Measurements from ENCODE around the gene CALR.
"Not testable (repeated sequence)": the region's sequence is repeated elsewhere in the genome, so short reads cannot be mapped to it uniquely, and the experiment has no call there.

The CALR gene

GRCh38 chr19:12913851-12914690, 24.3 kb upstream of the CALR start:
- Histone ChIP-seq H3K36me3 (no peaks in the 10 kb centered on the region), H3K27ac (peak overlapping the region; percentile 73 to 76), H3K4me1 (peaks cover 0 to 24% (median 15%) of the 10 kb centered on the region in 4 donors), H3K27me3 (no peaks in the 10 kb centered on the region), H3K9me3 (no peaks in the 10 kb centered on the region), H3K4me3 (no peak overlapping the region)
- DNase-seq = peak in 1 of 2 donors; percentile 29
- TF ChIP-seq CTCF (IDR thresholded peaks at IDR 0.05) = no peak
- intact Hi-C loops (cut with DNase I; ENCODE audit: low total_unique reads) = no loop called here

GRCh38 chr19:12915860-12916259, 22.5 kb upstream of the CALR start:
- peaks cover 0 to 24% (median 15%) of the 10 kb centered on the region in 4 donors for H3K4me1 ChIP-seq
- H3K4me3 ChIP-seq; H3K36me3 ChIP-seq; H3K9me3 ChIP-seq; DNase-seq; H3K27me3 ChIP-seq; intact Hi-C loops (cut with DNase I; ENCODE audit: low total_unique reads); H3K27ac ChIP-seq: not testable (repeated sequence)

GRCh38 chr19:12918253-12918652, 20.2 kb upstream of the CALR start:
- TF ChIP-seq CTCF (IDR thresholded peaks at IDR 0.05) = no peak
- intact Hi-C loops (cut with DNase I; ENCODE audit: low total_unique reads) = no loop called here
- H3K27me3 ChIP-seq = no peaks in the 10 kb centered on the region
- no peak overlapping the region for H3K27ac ChIP-seq
- peaks cover 10 to 13% (median 10%) of the 10 kb centered on the region in 3 donors for H3K36me3 ChIP-seq
- H3K4me1 ChIP-seq = peaks cover 0 to 10% (median 6%) of the 10 kb centered on the region in 4 donors
- no peak overlapping the region for H3K4me3 ChIP-seq
- DNase-seq = no peak
- H3K9me3 ChIP-seq = no peaks in the 10 kb centered on the region

GRCh38 chr19:12921047-12921446, 17.4 kb upstream of the CALR start:
- no peaks in the 10 kb centered on the region for H3K27me3 ChIP-seq
- intact Hi-C loops (cut with DNase I; ENCODE audit: low total_unique reads) = no loop called here
- peaks cover 38 to 41% (median 38%) of the 10 kb centered on the region in 3 donors for H3K36me3 ChIP-seq
- no peak for TF ChIP-seq CTCF (IDR thresholded peaks at IDR 0.05)
- no peak overlapping the region for H3K4me3 ChIP-seq
- peaks cover 0 to 6% (median 3%) of the 10 kb centered on the region in 4 donors for H3K4me1 ChIP-seq
- no peaks in the 10 kb centered on the region for H3K9me3 ChIP-seq
- DNase-seq = no peak
- no peak overlapping the region for H3K27ac ChIP-seq

GRCh38 chr19:12922959-12923358, 15.4 kb upstream of the CALR start:
- intact Hi-C loops (cut with DNase I; ENCODE audit: low total_unique reads) = no loop called here
- H3K4me1 ChIP-seq = peaks cover 0 to 6% (median 3%) of the 10 kb centered on the region in 4 donors
- H3K9me3 ChIP-seq = no peaks in the 10 kb centered on the region
- no peak for DNase-seq
- peaks cover 55 to 60% (median 55%) of the 10 kb centered on the region in 3 donors for H3K36me3 ChIP-seq
- no peaks in the 10 kb centered on the region for H3K27me3 ChIP-seq
- no peak overlapping the region for H3K27ac ChIP-seq
- no peak overlapping the region for H3K4me3 ChIP-seq
- TF ChIP-seq CTCF (IDR thresholded peaks at IDR 0.05) = no peak

GRCh38 chr19:12924621-12925310, 13.6 kb upstream of the CALR start:
- no peaks in the 10 kb centered on the region for H3K9me3 ChIP-seq
- no peak for TF ChIP-seq CTCF (IDR thresholded peaks at IDR 0.05)
- no peak overlapping the region for H3K27ac ChIP-seq
- no peak overlapping the region for H3K4me3 ChIP-seq
- H3K4me1 ChIP-seq = no peaks in the 10 kb centered on the region
- DNase-seq = no peak
- peaks cover 70 to 78% (median 73%) of the 10 kb centered on the region in 3 donors for H3K36me3 ChIP-seq
- intact Hi-C loops (cut with DNase I; ENCODE audit: low total_unique reads) = no loop called here
- H3K27me3 ChIP-seq = no peaks in the 10 kb centered on the region

All from tibial artery (tissue), 4 donors.